ENCODE data around the gene RNU1-1. TPM values are rescaled to one million over a fixed set of nuclear protein-coding genes. Genes with fewer than 3 reads are reported as not detected.

The RNU1-1 gene
- total RNA-seq, 1 experiment from 2014 or later: 255 TPM

Other genes starting within 250 kb of the RNU1-1 start
- 6.4 and 13.9 TPM in 2 replicates for gene FBXO42, start 161.8 kb downstream of the RNU1-1 start, total RNA-seq (2014; rRNA removed; shearing (Covaris generic))
- gene SZRD1, start 147.0 kb downstream of the RNU1-1 start, total RNA-seq (2014; rRNA removed; shearing (Covaris generic)): 66.1 and 72.9 TPM in 2 replicates
- gene SPATA21, start 76.9 kb downstream of the RNU1-1 start, total RNA-seq (2014; rRNA removed; shearing (Covaris generic)): not detected in 2 replicates
- gene NECAP2, start 73.6 kb downstream of the RNU1-1 start, total RNA-seq (2014; rRNA removed; shearing (Covaris generic)): 68.2 and 80.5 TPM in 2 replicates
- gene NBPF1, start 99.3 kb upstream of the RNU1-1 start, total RNA-seq (2014; rRNA removed; shearing (Covaris generic)): 19.8 and 35.1 TPM in 2 replicates
- under 0.01 and 255 TPM in 2 replicates for gene RNU1-3, start 152.7 kb upstream of the RNU1-1 start, total RNA-seq (2014; rRNA removed; shearing (Covaris generic))
- gene RNU1-4, start 226.2 kb upstream of the RNU1-1 start, total RNA-seq (2014; rRNA removed; shearing (Covaris generic)): under 0.01 and 255 TPM in 2 replicates